ENCODE data around the gene PCMTD2. TPM values are rescaled to one million over a fixed set of nuclear protein-coding genes. Genes with fewer than 3 reads are reported as not detected.
A peak's percentile ranks its signal among the peaks of the same experiment; 100 is the strongest.

Gene PCMTD2
- total and polyA plus RNA-seq, 2 of the 13 experiments (the other 11 are each of a cell fraction or from before 2014, with no cell fraction given) = 47.0 to 76.9 TPM

DNA sequence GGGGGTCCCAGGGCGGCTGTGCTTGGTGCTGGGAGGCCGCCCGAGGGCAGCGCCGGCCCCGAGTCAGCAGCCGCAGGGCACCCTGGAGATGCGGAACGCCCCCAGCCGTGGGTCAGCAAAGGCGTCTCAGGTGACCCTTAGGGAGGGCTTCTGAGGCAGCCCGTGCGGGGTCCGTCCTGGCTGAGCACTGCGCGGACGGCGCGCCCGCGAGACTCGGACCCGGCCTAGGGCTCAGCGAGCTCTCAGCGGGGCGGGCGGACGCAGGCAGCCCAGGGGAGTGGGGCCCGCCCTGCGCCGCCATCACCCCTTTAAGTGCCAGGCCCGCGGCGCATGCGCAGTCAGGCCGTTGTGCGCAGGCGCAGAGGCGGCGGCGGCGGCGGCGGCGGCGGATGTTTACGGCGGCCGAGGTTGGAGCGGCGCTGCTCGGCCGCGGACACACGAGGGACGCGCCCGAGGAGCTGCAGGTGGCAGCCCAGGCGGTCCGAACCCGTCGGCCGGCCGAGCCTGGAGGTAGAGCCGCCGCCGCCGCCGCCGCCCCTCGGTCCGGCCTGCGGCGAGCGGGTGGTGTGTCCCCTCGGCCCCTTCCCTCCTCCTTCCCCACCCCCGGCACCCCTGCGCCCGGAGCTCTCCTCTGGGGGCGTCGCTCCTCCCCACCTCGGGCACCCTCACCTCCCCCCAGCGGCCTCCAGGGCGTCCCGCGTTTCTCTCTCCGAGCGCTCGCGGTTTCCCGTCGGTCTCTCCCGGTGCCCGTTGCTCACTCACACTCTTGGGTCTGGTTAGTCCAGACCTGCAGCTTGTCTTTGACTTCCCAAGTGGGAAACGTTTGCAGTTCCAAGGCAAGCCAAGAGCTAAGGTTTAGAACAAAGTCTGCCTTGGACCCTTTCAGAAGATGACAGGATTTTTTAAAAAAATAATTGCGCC lies at the start of gene PCMTD2 (continued):
- TF ChIP-seq, protein P1, sequence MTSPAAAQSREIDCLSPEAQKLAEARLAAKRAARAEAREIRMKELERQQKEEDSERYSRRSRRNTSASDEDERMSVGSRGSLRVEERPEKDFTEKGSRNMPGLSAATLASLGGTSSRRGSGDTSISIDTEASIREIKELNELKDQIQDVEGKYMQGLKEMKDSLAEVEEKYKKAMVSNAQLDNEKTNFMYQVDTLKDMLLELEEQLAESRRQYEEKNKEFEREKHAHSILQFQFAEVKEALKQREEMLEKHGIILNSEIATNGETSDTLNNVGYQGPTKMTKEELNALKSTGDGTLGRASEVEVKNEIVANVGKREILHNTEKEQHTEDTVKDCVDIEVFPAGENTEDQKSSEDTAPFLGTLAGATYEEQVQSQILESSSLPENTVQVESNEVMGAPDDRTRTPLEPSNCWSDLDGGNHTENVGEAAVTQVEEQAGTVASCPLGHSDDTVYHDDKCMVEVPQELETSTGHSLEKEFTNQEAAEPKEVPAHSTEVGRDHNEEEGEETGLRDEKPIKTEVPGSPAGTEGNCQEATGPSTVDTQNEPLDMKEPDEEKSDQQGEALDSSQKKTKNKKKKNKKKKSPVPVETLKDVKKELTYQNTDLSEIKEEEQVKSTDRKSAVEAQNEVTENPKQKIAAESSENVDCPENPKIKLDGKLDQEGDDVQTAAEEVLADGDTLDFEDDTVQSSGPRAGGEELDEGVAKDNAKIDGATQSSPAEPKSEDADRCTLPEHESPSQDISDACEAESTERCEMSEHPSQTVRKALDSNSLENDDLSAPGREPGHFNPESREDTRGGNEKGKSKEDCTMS (CRISPR knock-in tag; conservative IDR thresholded peaks at IDR 0.05) = no peak
- 0 out of 2 replicates have a peak, but pooled peaks have one; percentile 58 for TF ChIP-seq HIVEP1 (CRISPR knock-in tag; IDR thresholded peaks at IDR 0.05)
- peak; percentile 43 for TF ChIP-seq ZNF746 (CRISPR knock-in tag; IDR thresholded peaks at IDR 0.05)
- TF ChIP-seq RXRA (CRISPR knock-in tag; IDR thresholded peaks at IDR 0.05) = no peak; the same call in 1 of the 2 replicates
- peak; percentile 95 for TF ChIP-seq ZNF225 (CRISPR knock-in tag; IDR thresholded peaks at IDR 0.05)
- TF ChIP-seq, protein P2, sequence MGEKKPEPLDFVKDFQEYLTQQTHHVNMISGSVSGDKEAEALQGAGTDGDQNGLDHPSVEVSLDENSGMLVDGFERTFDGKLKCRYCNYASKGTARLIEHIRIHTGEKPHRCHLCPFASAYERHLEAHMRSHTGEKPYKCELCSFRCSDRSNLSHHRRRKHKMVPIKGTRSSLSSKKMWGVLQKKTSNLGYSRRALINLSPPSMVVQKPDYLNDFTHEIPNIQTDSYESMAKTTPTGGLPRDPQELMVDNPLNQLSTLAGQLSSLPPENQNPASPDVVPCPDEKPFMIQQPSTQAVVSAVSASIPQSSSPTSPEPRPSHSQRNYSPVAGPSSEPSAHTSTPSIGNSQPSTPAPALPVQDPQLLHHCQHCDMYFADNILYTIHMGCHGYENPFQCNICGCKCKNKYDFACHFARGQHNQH (CRISPR knock-in tag; IDR thresholded peaks at IDR 0.05) = peak; percentile 44
- no peak for TF ChIP-seq EZH2 (conservative IDR thresholded peaks at IDR 0.05; ENCODE audit: low read depth, low read length)
- peak; percentile 97 for TF ChIP-seq ATF7-NPFF (CRISPR knock-in tag; IDR thresholded peaks at IDR 0.05; ENCODE audit: low read depth)
- TF ChIP-seq, protein P3, sequence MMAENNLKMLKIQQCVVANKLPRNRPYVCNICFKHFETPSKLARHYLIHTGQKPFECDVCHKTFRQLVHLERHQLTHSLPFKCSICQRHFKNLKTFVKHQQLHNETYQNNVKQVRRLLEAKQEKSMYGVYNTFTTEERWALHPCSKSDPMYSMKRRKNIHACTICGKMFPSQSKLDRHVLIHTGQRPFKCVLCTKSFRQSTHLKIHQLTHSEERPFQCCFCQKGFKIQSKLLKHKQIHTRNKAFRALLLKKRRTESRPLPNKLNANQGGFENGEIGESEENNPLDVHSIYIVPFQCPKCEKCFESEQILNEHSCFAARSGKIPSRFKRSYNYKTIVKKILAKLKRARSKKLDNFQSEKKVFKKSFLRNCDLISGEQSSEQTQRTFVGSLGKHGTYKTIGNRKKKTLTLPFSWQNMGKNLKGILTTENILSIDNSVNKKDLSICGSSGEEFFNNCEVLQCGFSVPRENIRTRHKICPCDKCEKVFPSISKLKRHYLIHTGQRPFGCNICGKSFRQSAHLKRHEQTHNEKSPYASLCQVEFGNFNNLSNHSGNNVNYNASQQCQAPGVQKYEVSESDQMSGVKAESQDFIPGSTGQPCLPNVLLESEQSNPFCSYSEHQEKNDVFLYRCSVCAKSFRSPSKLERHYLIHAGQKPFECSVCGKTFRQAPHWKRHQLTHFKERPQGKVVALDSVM (CRISPR knock-in tag; IDR thresholded peaks at IDR 0.05) = peak; percentile 51; the same call in 1 of the 2 replicates
- TF ChIP-seq ZNF430 (CRISPR knock-in tag; IDR thresholded peaks at IDR 0.05) = no peak; the same call in 1 of the 2 replicates
- 0 out of 2 replicates have a peak, but pooled peaks have one; percentile 48 for TF ChIP-seq KDM4B (CRISPR knock-in tag; IDR thresholded peaks at IDR 0.05)
- TF ChIP-seq, protein P4, sequence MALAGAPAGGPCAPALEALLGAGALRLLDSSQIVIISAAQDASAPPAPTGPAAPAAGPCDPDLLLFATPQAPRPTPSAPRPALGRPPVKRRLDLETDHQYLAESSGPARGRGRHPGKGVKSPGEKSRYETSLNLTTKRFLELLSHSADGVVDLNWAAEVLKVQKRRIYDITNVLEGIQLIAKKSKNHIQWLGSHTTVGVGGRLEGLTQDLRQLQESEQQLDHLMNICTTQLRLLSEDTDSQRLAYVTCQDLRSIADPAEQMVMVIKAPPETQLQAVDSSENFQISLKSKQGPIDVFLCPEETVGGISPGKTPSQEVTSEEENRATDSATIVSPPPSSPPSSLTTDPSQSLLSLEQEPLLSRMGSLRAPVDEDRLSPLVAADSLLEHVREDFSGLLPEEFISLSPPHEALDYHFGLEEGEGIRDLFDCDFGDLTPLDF (CRISPR knock-in tag; IDR thresholded peaks at IDR 0.05) = no peak
- peak; percentile 84 for TF ChIP-seq ZNF253 (CRISPR knock-in tag; IDR thresholded peaks at IDR 0.05; ENCODE audit: borderline replicate concordance)
- TF ChIP-seq, protein P5, sequence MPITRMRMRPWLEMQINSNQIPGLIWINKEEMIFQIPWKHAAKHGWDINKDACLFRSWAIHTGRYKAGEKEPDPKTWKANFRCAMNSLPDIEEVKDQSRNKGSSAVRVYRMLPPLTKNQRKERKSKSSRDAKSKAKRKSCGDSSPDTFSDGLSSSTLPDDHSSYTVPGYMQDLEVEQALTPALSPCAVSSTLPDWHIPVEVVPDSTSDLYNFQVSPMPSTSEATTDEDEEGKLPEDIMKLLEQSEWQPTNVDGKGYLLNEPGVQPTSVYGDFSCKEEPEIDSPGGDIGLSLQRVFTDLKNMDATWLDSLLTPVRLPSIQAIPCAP (CRISPR knock-in tag; IDR thresholded peaks at IDR 0.05; ENCODE audit: low read depth) = no peak
- TF ChIP-seq JDP2 (CRISPR knock-in tag; IDR thresholded peaks at IDR 0.05; ENCODE audit: borderline replicate concordance) = no peak; the same call in 1 of the 2 replicates
- TF ChIP-seq KDM2A (CRISPR knock-in tag; IDR thresholded peaks at IDR 0.05; ENCODE audit: borderline replicate concordance, low read depth) = peak; percentile 95
- peak; percentile 5 for TF ChIP-seq PTBP1 (IDR thresholded peaks at IDR 0.05; ENCODE audit: low read depth, low read length, poor library complexity, severe bottlenecking)
- peak; percentile 95 for TF ChIP-seq ZBTB38 (CRISPR knock-in tag; IDR thresholded peaks at IDR 0.05)
- TF ChIP-seq, protein P6, sequence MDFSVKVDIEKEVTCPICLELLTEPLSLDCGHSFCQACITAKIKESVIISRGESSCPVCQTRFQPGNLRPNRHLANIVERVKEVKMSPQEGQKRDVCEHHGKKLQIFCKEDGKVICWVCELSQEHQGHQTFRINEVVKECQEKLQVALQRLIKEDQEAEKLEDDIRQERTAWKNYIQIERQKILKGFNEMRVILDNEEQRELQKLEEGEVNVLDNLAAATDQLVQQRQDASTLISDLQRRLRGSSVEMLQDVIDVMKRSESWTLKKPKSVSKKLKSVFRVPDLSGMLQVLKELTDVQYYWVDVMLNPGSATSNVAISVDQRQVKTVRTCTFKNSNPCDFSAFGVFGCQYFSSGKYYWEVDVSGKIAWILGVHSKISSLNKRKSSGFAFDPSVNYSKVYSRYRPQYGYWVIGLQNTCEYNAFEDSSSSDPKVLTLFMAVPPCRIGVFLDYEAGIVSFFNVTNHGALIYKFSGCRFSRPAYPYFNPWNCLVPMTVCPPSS (IDR thresholded peaks at IDR 0.05) = no peak
